ENCODE measurements around the gene TM4SF4. TPM values are rescaled to one million over a fixed set of nuclear protein-coding genes. Genes with fewer than 3 reads are reported as not detected.
"Not testable (repeated sequence)": the region's sequence is repeated elsewhere in the genome, so short reads cannot be mapped to it uniquely, and the experiment has no call there.

TM4SF4 gene
- total and polyA plus RNA-seq, 2 experiments from 2014 or later, result not detected

DNA sequence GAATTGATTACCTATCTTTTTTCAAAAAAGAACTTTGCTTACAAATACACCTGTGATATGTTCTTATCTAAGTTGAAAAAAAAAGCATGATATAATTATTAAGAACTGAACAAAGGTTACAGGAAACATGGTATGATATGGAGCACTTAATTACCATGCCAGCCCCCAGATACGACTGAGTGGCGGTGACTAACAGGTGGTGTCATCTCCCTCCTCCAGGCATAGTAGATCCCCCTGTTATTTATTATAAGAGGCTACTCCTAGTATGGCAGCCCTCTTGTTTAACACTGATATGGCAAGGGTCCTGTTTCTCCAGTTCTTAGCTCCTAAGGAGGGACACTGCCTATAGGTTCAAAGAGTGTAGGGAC, 31.0 kb upstream of the TM4SF4 start:
- H3F3A ChIP-seq (replicated peaks; ENCODE audit: low read depth), result no peaks in the 10 kb centered on the region
- Mint-ChIP-seq H3K27me3 (ENCODE audit: insufficient read depth, low read depth, poor library complexity) (peaks cover 2% of the 10 kb centered on the region), H3K27ac (no peak overlapping the region), H3K4me1 (peaks cover 2% of the 10 kb centered on the region; the same call in 1 of the 3 replicates), H3K4me3 (no peak overlapping the region), H3K9me3 (peaks cover 15% of the 10 kb centered on the region), H3K36me3 (ENCODE audit: low read depth) (0 out of 3 replicates have a peak, but pooled peaks cover 2% of the 10 kb centered on the region)
- H2AFZ ChIP-seq, result no peak overlapping the region
- TF ChIP-seq NANOG (IDR thresholded peaks at IDR 0.05; ENCODE audit: borderline replicate concordance), result no peak
- TF ChIP-seq EZH2phosphoT487 (IDR thresholded peaks at IDR 0.05; ENCODE audit: unreplicated experiment), result no peak
- no peak for TF ChIP-seq EZH2 (IDR thresholded peaks at IDR 0.05; ENCODE audit: low read depth, unreplicated experiment)
- TF ChIP-seq STAT1 (IDR thresholded peaks at IDR 0.05; ENCODE audit: unreplicated experiment), result no peak
- TF ChIP-seq POLR2AphosphoS5 (IDR thresholded peaks at IDR 0.05; ENCODE audit: low read depth), result no peak
- H3K9me2 ChIP-seq (ENCODE audit: insufficient read depth), result 0 out of 2 replicates have a peak, but pooled peaks cover 7% of the 10 kb centered on the region
- no peaks in the 10 kb centered on the region for H3K4me1 ChIP-seq (ENCODE audit: insufficient read depth)
- H3K79me2 ChIP-seq (replicated peaks; ENCODE audit: insufficient read depth), result no peaks in the 10 kb centered on the region
- ATAC-seq (no peak), DNase-seq (ENCODE audit: low spot score) (no peak)
- no peaks in the 10 kb centered on the region for H3K36me3 ChIP-seq (ENCODE audit: insufficient read depth)
- H3K27ac ChIP-seq (ENCODE audit: low read depth), result no peak overlapping the region
- H3K4me3 ChIP-seq, result no peak overlapping the region
- H3K27me3 ChIP-seq (ENCODE audit: insufficient read depth), result no peaks in the 10 kb centered on the region
- H3K4me2 ChIP-seq, result no peak overlapping the region
- no peaks in the 10 kb centered on the region for H4K20me1 ChIP-seq (replicated peaks; ENCODE audit: insufficient read depth)

DNA sequence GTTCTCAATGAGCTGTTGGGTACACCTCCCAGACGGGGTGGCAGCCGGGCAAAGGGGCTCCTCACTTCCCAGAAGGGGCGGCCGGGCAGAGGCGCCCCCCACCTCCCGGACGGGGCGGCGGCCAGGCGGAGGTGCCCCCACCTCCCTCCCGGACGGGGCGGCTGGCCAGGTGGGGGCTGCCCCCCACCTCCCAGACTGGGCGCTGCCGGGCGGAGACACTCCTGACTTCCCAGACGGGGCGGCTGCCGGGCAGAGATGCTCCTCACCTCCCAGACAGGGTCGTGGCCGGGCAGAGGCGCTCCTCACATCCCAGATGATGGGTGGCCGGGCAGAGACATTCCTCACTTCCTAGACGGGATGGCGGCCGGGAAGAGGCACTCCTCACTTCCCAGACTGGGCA, 29.6 kb upstream of the TM4SF4 start:
- H3K27me3 ChIP-seq (ENCODE audit: insufficient read depth); H3K4me2 ChIP-seq; H3K4me3 Mint-ChIP-seq; H3K4me1 ChIP-seq (ENCODE audit: insufficient read depth); H4K20me1 ChIP-seq (replicated peaks; ENCODE audit: insufficient read depth); H3K27ac Mint-ChIP-seq; H3K79me2 ChIP-seq (replicated peaks; ENCODE audit: insufficient read depth); H3K27me3 Mint-ChIP-seq (ENCODE audit: insufficient read depth, low read depth, poor library complexity); H3K27ac ChIP-seq (ENCODE audit: low read depth); H3F3A ChIP-seq (replicated peaks; ENCODE audit: low read depth); DNase-seq (ENCODE audit: low spot score); H3K36me3 Mint-ChIP-seq (ENCODE audit: low read depth); H3K4me1 Mint-ChIP-seq; ATAC-seq; H3K4me3 ChIP-seq; H2AFZ ChIP-seq; H3K36me3 ChIP-seq (ENCODE audit: insufficient read depth): not testable (repeated sequence)
- 0 out of 2 replicates have a peak, but pooled peaks cover 10% of the 10 kb centered on the region for H3K9me2 ChIP-seq (ENCODE audit: insufficient read depth)
- H3K9me3 Mint-ChIP-seq, result peaks cover 16% of the 10 kb centered on the region

DNA sequence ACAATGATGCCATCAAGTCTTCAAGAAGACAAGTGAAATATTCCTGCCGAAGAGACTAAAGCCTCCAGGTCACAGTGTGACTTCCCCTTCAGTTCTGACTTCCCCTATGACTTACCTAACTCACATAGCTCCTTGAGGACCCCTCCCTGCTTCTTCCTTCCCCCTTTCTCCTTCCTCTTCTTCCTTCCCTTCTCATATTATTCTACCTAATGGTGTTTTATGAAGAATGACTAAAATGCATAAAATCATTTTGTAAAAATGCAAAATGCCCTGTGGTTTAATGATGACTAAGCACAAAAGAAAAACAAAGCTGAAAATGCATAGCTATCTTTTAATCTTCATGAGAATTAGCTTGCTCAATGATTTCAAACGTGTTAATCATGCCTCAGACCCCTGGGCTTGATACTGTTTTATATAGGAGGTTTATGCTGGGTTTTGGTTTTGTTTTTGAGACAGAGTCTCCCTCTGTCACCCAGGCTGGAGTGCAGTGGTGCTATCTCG, 26.1 kb upstream of the TM4SF4 start:
- no peaks in the 10 kb centered on the region for H3K4me1 ChIP-seq (ENCODE audit: insufficient read depth)
- Mint-ChIP-seq H3K9me3 (peaks cover 51% of the 10 kb centered on the region), H3K27me3 (ENCODE audit: insufficient read depth, low read depth, poor library complexity) (peaks cover 6% of the 10 kb centered on the region), H3K27ac (no peak overlapping the region), H3K4me3 (no peak overlapping the region), H3K4me1 (peaks cover 4% of the 10 kb centered on the region; the same call in 2 of the 3 replicates), H3K36me3 (ENCODE audit: low read depth) (peaks cover 29% of the 10 kb centered on the region)
- H4K20me1 ChIP-seq (replicated peaks; ENCODE audit: insufficient read depth), result no peaks in the 10 kb centered on the region
- H3K4me2 ChIP-seq, result no peak overlapping the region
- H3K27ac ChIP-seq (ENCODE audit: low read depth), result no peak overlapping the region
- ATAC-seq, result no peak
- peaks cover 11% of the 10 kb centered on the region; the same call in 1 of the 2 replicates for H3K36me3 ChIP-seq (ENCODE audit: insufficient read depth)
- no peak overlapping the region for H2AFZ ChIP-seq
- H3K4me3 ChIP-seq, result no peak overlapping the region
- no peaks in the 10 kb centered on the region for H3F3A ChIP-seq (replicated peaks; ENCODE audit: low read depth)
- H3K79me2 ChIP-seq (replicated peaks; ENCODE audit: insufficient read depth), result no peaks in the 10 kb centered on the region
- 0 out of 2 replicates have a peak, but pooled peaks cover 10% of the 10 kb centered on the region for H3K9me2 ChIP-seq (ENCODE audit: insufficient read depth)
- TF ChIP-seq POLR2AphosphoS5 (IDR thresholded peaks at IDR 0.05; ENCODE audit: low read depth), result no peak
- no peak for TF ChIP-seq ZNF114 (CRISPR knock-in tag; IDR thresholded peaks at IDR 0.05)
- no peak for TF ChIP-seq JUNB (IDR thresholded peaks at IDR 0.05; ENCODE audit: unreplicated experiment)
- TF ChIP-seq, protein P1, sequence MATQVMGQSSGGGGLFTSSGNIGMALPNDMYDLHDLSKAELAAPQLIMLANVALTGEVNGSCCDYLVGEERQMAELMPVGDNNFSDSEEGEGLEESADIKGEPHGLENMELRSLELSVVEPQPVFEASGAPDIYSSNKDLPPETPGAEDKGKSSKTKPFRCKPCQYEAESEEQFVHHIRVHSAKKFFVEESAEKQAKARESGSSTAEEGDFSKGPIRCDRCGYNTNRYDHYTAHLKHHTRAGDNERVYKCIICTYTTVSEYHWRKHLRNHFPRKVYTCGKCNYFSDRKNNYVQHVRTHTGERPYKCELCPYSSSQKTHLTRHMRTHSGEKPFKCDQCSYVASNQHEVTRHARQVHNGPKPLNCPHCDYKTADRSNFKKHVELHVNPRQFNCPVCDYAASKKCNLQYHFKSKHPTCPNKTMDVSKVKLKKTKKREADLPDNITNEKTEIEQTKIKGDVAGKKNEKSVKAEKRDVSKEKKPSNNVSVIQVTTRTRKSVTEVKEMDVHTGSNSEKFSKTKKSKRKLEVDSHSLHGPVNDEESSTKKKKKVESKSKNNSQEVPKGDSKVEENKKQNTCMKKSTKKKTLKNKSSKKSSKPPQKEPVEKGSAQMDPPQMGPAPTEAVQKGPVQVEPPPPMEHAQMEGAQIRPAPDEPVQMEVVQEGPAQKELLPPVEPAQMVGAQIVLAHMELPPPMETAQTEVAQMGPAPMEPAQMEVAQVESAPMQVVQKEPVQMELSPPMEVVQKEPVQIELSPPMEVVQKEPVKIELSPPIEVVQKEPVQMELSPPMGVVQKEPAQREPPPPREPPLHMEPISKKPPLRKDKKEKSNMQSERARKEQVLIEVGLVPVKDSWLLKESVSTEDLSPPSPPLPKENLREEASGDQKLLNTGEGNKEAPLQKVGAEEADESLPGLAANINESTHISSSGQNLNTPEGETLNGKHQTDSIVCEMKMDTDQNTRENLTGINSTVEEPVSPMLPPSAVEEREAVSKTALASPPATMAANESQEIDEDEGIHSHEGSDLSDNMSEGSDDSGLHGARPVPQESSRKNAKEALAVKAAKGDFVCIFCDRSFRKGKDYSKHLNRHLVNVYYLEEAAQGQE (IDR thresholded peaks at IDR 0.05; ENCODE audit: unreplicated experiment), result no peak
- no peak for TF ChIP-seq EZH2phosphoT487 (IDR thresholded peaks at IDR 0.05; ENCODE audit: unreplicated experiment)
- no peak for TF ChIP-seq STAT1 (IDR thresholded peaks at IDR 0.05; ENCODE audit: unreplicated experiment)
- no peak for DNase-seq (ENCODE audit: low spot score)
- no peaks in the 10 kb centered on the region for H3K27me3 ChIP-seq (ENCODE audit: insufficient read depth)

Measured in GM23338 (cell line).